CD1c-positive myeloid dendritic cell (primary cell): Measurements from ENCODE around the gene FUT8.

Source experiments
- DNase-seq: peaks from one replicate; pipeline ENCODE4 v3.0.0-alpha.2; 2016; ENCODE audit errors: extremely low spot score

The FUT8 gene

DNA sequence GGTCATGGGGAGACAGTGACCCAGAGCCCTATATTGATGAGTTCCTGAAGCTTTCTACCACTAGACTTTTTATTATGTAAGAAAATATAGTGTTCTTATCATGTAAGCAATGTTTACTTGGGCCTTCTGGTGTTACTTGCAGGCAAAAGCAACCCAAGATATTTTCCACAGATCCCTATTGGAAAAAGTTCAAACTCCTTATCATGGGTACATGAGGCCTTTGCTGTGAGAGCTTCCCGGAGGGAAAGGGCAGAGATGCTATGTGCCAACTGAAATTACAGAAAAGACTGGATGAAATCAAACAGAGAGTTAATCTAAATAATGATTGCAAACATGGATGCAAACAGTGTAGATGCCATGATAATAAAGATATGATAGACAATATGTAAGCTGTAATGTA lies 361.5 kb downstream of the FUT8 start:
- no peak for DNase-seq

DNA sequence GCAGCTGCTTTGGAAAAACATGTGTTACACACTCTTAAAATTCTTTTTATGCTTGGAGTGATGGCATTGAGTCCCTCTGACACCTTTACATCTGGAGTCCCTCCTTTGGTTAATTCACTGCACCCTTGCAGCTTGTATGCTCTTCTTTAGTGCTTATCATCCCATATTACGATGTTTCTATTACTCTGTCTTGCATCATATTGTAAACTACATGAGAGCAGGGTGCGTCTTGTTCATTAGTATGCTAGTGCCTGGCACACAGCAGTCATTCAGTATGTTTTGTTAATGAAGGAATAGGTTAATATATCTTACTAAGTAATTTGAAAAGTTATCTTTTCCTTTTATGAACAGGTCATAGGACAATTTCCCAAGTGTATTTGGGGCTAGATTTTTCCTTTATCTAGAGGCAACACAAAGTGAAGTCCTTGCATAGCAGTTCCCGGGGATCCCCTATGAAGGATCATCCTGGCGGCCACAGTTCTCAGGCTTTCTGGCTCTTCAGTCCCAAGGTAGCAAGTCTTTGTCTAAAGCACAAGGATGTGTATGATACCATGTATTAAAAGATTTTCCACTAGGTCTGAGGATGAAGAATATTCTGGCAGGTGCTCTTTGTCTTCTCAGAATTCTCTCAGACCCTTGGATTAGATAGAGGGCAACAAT lies 363.8 kb downstream of the FUT8 start:
- DNase-seq, result no peak

DNA sequence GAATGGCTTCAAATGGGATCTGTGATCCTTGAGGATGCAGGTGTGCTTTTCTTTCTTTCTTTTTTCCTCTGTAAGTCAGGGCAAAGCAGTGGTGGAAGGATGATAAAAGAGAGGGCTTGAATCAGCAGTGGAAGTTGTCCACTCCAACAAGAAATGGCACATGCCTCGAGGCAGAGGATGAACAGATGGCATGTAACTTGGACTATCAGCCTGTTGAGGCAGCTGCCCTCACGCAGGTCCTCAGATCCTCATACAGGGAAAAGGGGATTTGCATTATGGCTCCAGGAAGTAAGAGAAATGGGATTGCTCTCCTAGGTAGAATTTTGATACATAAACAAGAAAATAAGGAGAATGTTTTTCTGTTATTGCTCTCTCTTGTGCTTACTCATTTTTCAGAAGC lies 368.0 kb downstream of the FUT8 start:
- no peak for DNase-seq

DNA sequence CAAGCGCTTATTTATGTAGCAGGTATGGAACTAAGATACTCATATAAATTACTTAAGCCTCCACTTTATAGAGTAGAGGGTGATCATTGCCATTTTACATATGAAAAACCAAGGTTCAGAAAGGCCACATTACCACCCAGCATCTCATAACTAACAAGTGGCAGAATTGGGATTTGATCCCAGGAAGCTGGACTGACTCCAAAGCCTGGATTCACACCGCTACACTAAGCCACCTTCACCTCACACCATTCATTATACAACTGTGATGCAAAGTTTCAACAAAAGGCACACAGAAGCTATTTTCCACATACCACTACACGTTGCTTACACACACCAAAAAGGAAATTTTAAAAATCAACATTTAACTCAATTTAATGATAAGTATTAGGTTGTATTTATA lies 370.6 kb downstream of the FUT8 start:
- DNase-seq, result no peak

DNA sequence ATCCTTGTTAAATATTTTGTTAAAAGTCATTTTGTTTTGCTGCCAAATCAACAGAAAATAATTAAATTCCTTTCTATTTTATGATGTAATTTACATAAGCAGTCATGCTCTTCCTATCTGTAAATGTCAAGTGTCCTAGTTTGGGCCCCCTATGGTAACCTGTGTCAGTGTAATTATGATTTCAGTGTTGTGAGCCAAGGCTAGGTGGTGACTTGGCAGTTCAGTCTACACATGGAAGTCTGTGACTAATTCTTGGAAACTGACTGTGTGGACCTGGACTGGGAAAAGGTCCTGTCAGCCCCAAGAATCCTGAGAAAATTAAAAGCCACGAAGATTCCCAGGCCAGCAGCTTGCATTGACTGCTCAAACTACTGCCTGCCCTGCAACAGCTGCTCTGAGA lies 371.0 kb downstream of the FUT8 start:
- no peak for DNase-seq

DNA sequence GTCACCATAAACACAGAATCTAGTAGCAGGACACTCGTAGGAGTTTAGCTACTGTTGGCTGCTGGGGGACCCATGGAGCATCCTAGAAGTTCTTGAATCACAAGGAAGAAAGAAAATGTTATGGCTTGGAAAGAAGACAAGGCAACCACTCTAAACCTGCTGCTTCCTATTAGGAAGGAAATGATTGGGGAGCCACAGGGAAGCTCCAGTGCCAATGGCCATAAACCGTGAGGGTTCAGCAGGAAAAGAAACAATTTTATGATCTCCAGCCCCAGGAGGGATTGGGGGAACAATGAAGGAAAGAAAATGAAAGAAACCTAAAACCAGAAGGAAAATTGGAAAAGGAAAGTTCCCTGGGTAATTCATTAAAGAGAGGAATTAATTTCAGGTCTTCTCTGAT lies 372.0 kb downstream of the FUT8 start:
- no peak for DNase-seq

DNA sequence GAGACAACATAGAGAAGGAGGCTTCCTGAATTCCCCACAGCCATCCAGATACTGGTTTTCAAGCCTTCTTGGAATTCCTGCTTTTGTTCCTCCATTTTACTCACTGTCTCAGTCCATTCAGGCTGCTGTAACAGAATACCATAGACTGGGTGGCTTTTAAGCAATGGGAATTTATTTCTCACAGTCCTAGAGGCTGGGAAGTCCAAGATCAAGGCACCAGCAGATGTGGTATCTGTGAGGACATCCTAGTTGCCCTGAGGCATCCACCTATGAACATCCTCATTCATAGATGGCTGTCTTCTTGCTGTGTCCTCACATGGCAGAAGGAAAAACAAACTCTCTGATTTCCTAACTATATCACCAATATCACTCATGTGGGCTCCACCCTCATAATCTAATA lies 374.9 kb downstream of the FUT8 start:
- no peak for DNase-seq

DNA sequence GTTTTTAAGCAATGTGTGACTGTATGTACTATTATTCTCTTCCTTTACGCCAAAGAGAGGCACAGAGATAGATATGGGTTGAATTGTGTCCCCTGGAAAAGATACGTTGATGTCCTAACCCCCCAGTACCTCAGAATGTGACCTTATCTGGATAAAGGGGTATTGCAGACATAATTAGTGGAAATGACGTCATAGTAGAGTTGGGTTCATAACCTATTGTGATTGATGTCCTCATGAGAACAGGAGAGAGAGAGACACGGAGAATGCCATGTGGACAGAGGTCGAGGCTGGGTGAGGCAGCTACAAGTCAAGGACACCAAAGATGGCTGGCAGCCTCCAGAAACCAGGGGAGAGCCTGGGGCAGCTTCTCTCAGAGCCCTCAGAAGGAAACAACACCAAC lies 376.3 kb downstream of the FUT8 start:
- DNase-seq, result no peak

DNA sequence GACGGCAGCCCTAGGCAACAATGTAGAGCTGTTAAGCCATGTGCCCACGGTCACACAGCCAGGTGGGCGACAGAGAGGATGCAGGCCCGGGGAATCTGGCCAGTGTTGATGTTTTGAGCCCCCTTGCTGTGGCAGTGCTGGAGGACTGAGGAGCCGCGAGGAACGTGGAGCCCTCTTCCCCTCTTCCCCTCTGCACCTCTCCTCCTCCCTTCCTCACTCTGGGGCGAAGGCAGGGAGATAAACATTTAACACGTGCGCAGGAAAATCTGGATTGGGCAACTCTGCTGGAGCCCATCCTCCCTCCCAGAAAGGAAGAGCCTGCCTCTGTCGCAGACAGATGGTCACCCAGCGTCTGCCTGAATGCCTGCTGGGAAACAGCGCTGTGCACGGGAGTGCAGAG lies 376.8 kb downstream of the FUT8 start:
- no peak for DNase-seq

DNA sequence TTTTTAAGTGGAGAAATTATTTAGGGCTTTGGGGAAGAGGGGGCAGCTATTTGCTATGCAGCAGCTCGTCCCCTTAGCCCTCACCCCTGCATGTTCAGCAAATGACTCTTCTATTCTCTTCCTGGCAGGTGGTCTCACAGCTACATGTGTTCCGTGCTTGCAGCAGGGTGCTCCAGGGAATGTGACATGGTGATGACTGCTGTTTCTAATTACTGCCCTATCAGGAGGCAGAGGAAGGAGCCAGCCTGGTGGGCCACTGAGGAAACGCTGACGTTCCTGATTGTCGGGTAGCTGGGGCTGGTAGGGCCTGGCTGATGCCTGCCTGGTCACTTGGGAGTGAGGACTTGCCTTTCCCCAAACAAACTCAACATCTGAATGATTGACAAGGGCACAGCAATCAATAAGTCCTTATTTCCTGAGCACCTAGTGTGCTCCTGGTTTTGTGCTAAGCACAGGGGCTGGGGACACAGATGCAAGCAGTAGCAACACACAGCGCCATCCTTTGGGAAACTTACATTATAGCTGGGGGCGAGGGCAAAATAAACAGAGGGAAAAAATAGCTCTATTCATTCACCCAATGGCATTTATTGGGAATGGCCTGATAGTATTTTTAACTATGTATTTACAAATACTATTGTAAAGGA lies 377.8 kb downstream of the FUT8 start:
- DNase-seq, result no peak

DNA sequence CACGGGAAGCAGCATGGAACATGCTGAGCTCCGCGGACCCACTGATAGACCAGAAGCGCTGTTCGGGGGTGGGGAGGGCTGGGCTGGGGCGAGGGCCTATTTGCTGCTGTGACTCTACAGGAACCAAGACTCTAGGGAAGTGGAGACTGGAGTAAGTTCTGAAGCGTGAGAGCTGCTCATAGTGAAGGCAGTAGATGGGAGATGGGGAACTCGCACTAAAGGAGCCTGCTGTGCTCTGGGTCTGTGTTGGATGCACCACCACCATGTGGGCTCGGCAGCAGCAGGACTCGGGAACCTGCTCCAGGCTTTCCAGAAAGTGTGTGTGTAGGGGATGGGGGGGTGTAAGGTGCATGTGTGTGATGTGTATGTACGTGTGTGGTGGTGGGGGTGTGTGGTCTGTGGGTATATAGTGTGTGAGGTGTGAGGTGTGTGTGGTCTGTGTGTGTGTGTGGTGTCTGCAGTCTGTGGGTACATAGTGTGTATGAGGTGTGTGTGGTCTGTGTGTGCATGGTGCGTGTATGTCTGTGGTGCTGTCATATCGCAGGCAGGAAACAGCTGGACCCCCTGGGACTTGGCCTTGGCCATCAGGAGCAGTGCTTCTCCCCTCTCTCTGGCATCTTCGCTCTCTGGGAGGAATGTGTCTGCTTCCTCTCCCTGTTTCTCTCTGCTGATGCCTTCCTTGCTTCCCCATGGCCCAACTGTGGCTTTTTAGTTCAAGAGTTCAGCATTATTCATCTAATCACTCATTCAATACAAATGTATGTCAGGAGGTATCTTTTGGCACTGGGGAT lies 378.9 kb downstream of the FUT8 start:
- peak; percentile 4 for DNase-seq

DNA sequence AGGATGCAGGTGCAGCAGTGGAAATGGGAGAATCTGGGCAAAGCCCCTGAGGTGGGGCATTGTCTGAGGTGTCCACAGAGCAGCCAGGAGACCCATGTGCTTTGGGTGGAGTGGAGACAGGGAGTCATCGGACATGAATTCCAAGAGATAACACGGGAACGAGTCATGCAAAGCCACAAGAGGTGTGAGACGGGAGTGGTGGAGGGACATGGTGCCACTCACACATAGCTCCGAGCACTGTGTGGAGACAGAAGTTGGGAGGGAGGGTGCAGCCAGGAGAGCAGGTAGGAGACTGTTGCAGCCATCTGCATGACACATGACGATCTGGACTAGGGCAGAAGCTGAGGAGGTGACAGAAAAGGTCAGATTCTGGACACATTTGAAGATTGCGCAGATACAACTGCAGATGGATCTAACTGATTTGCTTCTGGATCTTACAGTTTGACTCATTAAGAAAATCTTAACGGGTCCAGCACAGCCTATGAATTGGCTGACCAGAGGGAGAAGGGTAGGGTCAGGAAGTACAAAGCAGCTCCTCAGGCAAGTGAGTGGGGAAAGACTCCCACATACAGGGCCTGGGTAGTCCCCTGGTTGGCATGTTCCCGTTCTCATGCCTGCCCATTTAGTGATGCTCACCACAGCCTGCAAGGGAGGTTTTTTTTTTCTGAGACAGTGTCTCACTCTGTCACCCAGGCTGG lies 379.8 kb downstream of the FUT8 start:
- DNase-seq, result no peak
